ENCODE results near the gene PLD1. TPM values are rescaled to one million over a fixed set of nuclear protein-coding genes. Genes with fewer than 3 reads are reported as not detected.

The PLD1 gene
- polyA plus RNA-seq, 1 donor = 87.6 TPM

DNA sequence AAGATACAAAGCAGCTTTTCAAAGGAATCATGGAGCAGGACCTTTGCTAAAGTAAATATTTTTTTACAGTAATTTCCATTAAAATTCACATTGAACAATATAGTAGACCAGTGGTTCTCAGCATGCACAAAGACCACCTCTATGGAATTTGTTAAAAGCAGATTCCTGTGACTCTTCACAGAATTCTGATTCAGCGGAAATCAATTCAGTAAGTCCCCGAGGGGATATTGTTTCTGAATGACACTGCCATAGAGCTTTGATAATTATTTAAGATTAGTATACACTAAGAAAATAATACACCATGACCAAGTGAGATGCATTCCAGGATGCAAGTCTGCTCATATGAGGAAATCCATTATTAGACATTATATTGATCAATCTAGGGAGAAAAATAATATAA lies 188.2 kb downstream of the PLD1 start:
- Histone ChIP-seq H3K4me1 (ENCODE audit: control insufficient read depth, insufficient read depth, low read length) (no peaks in the 10 kb centered on the region), H3K36me3 (ENCODE audit: control insufficient read depth, insufficient read depth, low read length) (peaks cover 10% of the 10 kb centered on the region), H3K27ac (ENCODE audit: low read length) (peak overlapping the region; percentile 80), H3K27me3 (ENCODE audit: control insufficient read depth, insufficient read depth, low read length) (no peaks in the 10 kb centered on the region), H3K9me3 (ENCODE audit: control insufficient read depth, low read depth, low read length) (no peaks in the 10 kb centered on the region), H3K4me3 (ENCODE audit: low read length) (no peak overlapping the region)
- WGBS (ENCODE audit: insufficient coverage, low lambda C conversion rate) = no CpG with 5 or more reads among the region's 2 CpGs
- DNase-seq = no peak

DNA sequence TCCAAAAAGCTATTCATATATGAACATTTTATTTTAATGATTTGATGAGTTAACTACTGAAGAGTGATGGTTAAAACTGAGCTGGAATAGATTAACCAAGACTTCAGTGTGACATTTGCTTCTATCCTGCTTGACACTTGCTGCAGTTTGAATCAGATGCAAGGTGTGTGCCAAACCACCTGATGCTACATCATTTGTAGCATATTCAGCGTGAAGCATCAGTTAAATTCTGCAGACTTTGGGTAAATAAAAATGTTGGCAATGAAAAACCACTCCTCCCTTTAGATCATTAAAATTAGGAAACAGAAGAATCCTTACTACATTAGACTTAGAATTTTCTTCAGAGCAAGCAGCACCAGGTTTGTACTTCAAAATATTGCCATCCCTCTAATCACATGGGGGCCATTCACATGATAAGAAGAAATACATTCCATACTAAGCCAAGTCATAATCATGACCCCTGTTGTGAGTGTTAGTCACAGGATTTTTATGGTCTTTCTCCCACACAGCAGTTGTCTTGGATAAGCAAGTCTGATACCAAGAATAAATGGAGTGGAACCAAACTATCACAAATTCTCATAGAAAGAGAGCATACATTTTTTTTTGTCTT lies 189.4 kb downstream of the PLD1 start:
- H3K4me3 ChIP-seq (ENCODE audit: low read length) = no peak overlapping the region
- H3K27me3 ChIP-seq (ENCODE audit: control insufficient read depth, insufficient read depth, low read length) = no peaks in the 10 kb centered on the region
- peak overlapping the region; percentile 80 for H3K27ac ChIP-seq (ENCODE audit: low read length)
- no CpG with 5 or more reads among the region's 1 CpG for WGBS (ENCODE audit: insufficient coverage, low lambda C conversion rate)
- no peaks in the 10 kb centered on the region for H3K4me1 ChIP-seq (ENCODE audit: control insufficient read depth, insufficient read depth, low read length)
- DNase-seq = peak; percentile 62 to 84
- H3K9me3 ChIP-seq (ENCODE audit: control insufficient read depth, low read depth, low read length) = no peaks in the 10 kb centered on the region
- peaks cover 16% of the 10 kb centered on the region for H3K36me3 ChIP-seq (ENCODE audit: control insufficient read depth, insufficient read depth, low read length)

- 95% methylated on average over 4 of the region's 4 CpGs for WGBS (ENCODE audit: insufficient coverage, low lambda C conversion rate)
- H3K36me3 ChIP-seq (ENCODE audit: control insufficient read depth, insufficient read depth, low read length) = peaks cover 28% of the 10 kb centered on the region
Observed at GRCh38 chr3:171616798-171617197, 193.5 kb downstream of the PLD1 start.

DNA sequence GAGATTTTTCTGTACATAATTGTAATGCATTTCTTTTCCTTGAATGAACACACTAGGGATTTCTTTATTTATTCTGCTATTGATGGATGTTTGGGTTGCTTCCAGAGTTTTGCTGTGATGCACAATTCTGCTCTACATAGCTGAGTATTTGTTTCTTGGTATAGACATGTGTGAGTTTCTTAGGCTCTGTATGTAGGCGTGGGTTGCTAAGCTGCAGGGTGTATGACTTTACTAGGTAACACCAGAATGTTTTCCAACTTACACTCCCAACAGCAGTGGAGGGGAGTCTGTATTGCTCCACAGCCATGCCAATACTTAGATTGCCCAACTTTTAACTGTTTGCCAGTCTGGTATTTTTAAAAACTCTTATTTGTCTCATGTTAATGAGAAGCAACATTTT lies 194.6 kb downstream of the PLD1 start:
- Histone ChIP-seq H3K27me3 (ENCODE audit: control insufficient read depth, insufficient read depth, low read length) (no peaks in the 10 kb centered on the region), H3K4me1 (ENCODE audit: control insufficient read depth, insufficient read depth, low read length) (peaks cover 17% of the 10 kb centered on the region), H3K36me3 (ENCODE audit: control insufficient read depth, insufficient read depth, low read length) (peaks cover 38% of the 10 kb centered on the region), H3K9me3 (ENCODE audit: control insufficient read depth, low read depth, low read length) (no peaks in the 10 kb centered on the region), H3K27ac (ENCODE audit: low read length) (no peak overlapping the region), H3K4me3 (ENCODE audit: low read length) (no peak overlapping the region)
- no CpG with 5 or more reads among the region's 1 CpG for WGBS (ENCODE audit: insufficient coverage, low lambda C conversion rate)
- peak; percentile 17 to 50 for DNase-seq

More at GRCh38 chr3:171616798-171617197, 193.5 kb downstream of the PLD1 start:
- no peak overlapping the region for H3K27ac ChIP-seq (ENCODE audit: low read length)
- peaks cover 17% of the 10 kb centered on the region for H3K4me1 ChIP-seq (ENCODE audit: control insufficient read depth, insufficient read depth, low read length)
- H3K27me3 ChIP-seq (ENCODE audit: control insufficient read depth, insufficient read depth, low read length) = no peaks in the 10 kb centered on the region
- H3K4me3 ChIP-seq (ENCODE audit: low read length) = no peak overlapping the region
- no peak for DNase-seq
- H3K9me3 ChIP-seq (ENCODE audit: control insufficient read depth, low read depth, low read length) = no peaks in the 10 kb centered on the region

- Histone ChIP-seq H3K4me3 (ENCODE audit: low read length) (no peak overlapping the region), H3K27ac (ENCODE audit: low read length) (no peak overlapping the region), H3K36me3 (ENCODE audit: control insufficient read depth, insufficient read depth, low read length) (peaks cover 38% of the 10 kb centered on the region), H3K9me3 (ENCODE audit: control insufficient read depth, low read depth, low read length) (no peaks in the 10 kb centered on the region), H3K4me1 (ENCODE audit: control insufficient read depth, insufficient read depth, low read length) (peaks cover 17% of the 10 kb centered on the region), H3K27me3 (ENCODE audit: control insufficient read depth, insufficient read depth, low read length) (no peaks in the 10 kb centered on the region)
- no peak for DNase-seq
Observed at GRCh38 chr3:171615281-171615680, 195.0 kb downstream of the PLD1 start.

- peaks cover 34% of the 10 kb centered on the region for H3K36me3 ChIP-seq (ENCODE audit: control insufficient read depth, insufficient read depth, low read length)
- peak overlapping the region; percentile 54 for H3K27ac ChIP-seq (ENCODE audit: low read length)
- H3K4me1 ChIP-seq (ENCODE audit: control insufficient read depth, insufficient read depth, low read length) = peaks cover 17% of the 10 kb centered on the region
- WGBS (ENCODE audit: insufficient coverage, low lambda C conversion rate) = no CpG with 5 or more reads among the region's 11 CpGs
- peak; percentile 38 to 81 for DNase-seq
- no peak overlapping the region for H3K4me3 ChIP-seq (ENCODE audit: low read length)
- H3K27me3 ChIP-seq (ENCODE audit: control insufficient read depth, insufficient read depth, low read length) = no peaks in the 10 kb centered on the region
- H3K9me3 ChIP-seq (ENCODE audit: control insufficient read depth, low read depth, low read length) = no peaks in the 10 kb centered on the region
Observed at GRCh38 chr3:171614318-171614921, 195.9 kb downstream of the PLD1 start.

- no peaks in the 10 kb centered on the region for H3K27me3 ChIP-seq (ENCODE audit: control insufficient read depth, insufficient read depth, low read length)
- WGBS (ENCODE audit: insufficient coverage, low lambda C conversion rate) = 100% methylated on average over 1 of the region's 1 CpG
- H3K36me3 ChIP-seq (ENCODE audit: control insufficient read depth, insufficient read depth, low read length) = peaks cover 44% of the 10 kb centered on the region
- no peak overlapping the region for H3K27ac ChIP-seq (ENCODE audit: low read length)
- no peak for DNase-seq
- no peaks in the 10 kb centered on the region for H3K4me1 ChIP-seq (ENCODE audit: control insufficient read depth, insufficient read depth, low read length)
- H3K9me3 ChIP-seq (ENCODE audit: control insufficient read depth, low read depth, low read length) = no peaks in the 10 kb centered on the region
- no peak overlapping the region for H3K4me3 ChIP-seq (ENCODE audit: low read length)
Observed at GRCh38 chr3:171607452-171607851, 202.8 kb downstream of the PLD1 start.

- no peak overlapping the region for H3K4me3 ChIP-seq (ENCODE audit: low read length)
- peaks cover 41% of the 10 kb centered on the region for H3K36me3 ChIP-seq (ENCODE audit: control insufficient read depth, insufficient read depth, low read length)
- H3K27ac ChIP-seq (ENCODE audit: low read length) = no peak overlapping the region
- H3K4me1 ChIP-seq (ENCODE audit: control insufficient read depth, insufficient read depth, low read length) = no peaks in the 10 kb centered on the region
- H3K9me3 ChIP-seq (ENCODE audit: control insufficient read depth, low read depth, low read length) = no peaks in the 10 kb centered on the region
- DNase-seq = no peak
- WGBS (ENCODE audit: insufficient coverage, low lambda C conversion rate) = 75% methylated on average over 3 of the region's 6 CpGs
- H3K27me3 ChIP-seq (ENCODE audit: control insufficient read depth, insufficient read depth, low read length) = no peaks in the 10 kb centered on the region
Observed at GRCh38 chr3:171606151-171606751, 204.0 kb downstream of the PLD1 start.

DNA sequence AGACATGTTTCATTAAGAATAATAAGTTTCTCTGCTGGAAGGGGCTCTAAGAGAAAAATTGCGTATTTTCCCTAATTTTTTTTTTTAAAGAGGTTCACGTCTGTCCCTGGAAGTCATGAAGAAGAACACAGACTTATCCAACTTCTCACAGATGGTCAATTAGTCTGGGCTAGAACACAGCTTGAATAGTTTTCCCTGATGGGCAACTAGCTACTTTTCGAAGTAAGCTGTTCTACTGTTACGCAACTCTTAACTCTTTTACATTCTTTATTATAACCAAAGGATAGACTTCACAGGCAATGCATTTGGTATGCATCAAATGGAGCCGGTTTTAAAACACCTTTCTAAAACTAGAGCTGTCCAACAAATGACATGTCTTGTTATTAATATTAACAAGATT lies 205.9 kb downstream of the PLD1 start:
- no peak overlapping the region for H3K27ac ChIP-seq (ENCODE audit: low read length)
- H3K9me3 ChIP-seq (ENCODE audit: control insufficient read depth, low read depth, low read length) = no peaks in the 10 kb centered on the region
- no peaks in the 10 kb centered on the region for H3K4me1 ChIP-seq (ENCODE audit: control insufficient read depth, insufficient read depth, low read length)
- DNase-seq = no peak
- H3K36me3 ChIP-seq (ENCODE audit: control insufficient read depth, insufficient read depth, low read length) = peaks cover 37% of the 10 kb centered on the region
- H3K4me3 ChIP-seq (ENCODE audit: low read length) = no peak overlapping the region
- no peaks in the 10 kb centered on the region for H3K27me3 ChIP-seq (ENCODE audit: control insufficient read depth, insufficient read depth, low read length)
- 80% methylated on average over 4 of the region's 5 CpGs for WGBS (ENCODE audit: insufficient coverage, low lambda C conversion rate)

GRCh38 chr3:171602072-171602471 lies 208.2 kb downstream of the PLD1 start:
- H3K4me1 ChIP-seq (ENCODE audit: control insufficient read depth, insufficient read depth, low read length) = no peaks in the 10 kb centered on the region
- WGBS (ENCODE audit: insufficient coverage, low lambda C conversion rate) = 80% methylated on average over 1 of the region's 4 CpGs
- no peak for DNase-seq
- H3K9me3 ChIP-seq (ENCODE audit: control insufficient read depth, low read depth, low read length) = no peaks in the 10 kb centered on the region
- peaks cover 37% of the 10 kb centered on the region for H3K36me3 ChIP-seq (ENCODE audit: control insufficient read depth, insufficient read depth, low read length)
- no peaks in the 10 kb centered on the region for H3K27me3 ChIP-seq (ENCODE audit: control insufficient read depth, insufficient read depth, low read length)
- no peak overlapping the region for H3K4me3 ChIP-seq (ENCODE audit: low read length)
- H3K27ac ChIP-seq (ENCODE audit: low read length) = no peak overlapping the region

DNA sequence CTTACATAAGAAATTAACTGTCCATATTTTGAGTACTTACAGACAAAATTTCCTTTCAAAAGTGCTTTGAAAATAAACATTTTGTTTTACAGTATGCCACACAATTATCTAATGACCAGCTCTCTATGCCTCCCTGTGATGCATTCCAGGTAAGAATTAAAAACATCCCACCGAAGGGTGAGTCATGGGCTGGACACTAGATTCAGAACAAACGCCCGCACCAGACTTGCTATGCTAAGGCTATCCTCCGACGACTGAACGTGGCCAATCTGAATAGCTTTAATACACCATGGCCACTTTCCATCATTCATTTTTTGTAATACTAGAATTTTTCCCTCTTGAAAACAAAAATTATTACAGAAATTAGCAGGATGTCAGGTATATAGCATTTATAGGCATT lies 210.3 kb downstream of the PLD1 start:
- Histone ChIP-seq H3K9me3 (ENCODE audit: control insufficient read depth, low read depth, low read length) (no peaks in the 10 kb centered on the region), H3K27ac (ENCODE audit: low read length) (no peak overlapping the region), H3K36me3 (ENCODE audit: control insufficient read depth, insufficient read depth, low read length) (peaks cover 28% of the 10 kb centered on the region), H3K27me3 (ENCODE audit: control insufficient read depth, insufficient read depth, low read length) (no peaks in the 10 kb centered on the region), H3K4me1 (ENCODE audit: control insufficient read depth, insufficient read depth, low read length) (no peaks in the 10 kb centered on the region), H3K4me3 (ENCODE audit: low read length) (no peak overlapping the region)
- no CpG with 5 or more reads among the region's 6 CpGs for WGBS (ENCODE audit: insufficient coverage, low lambda C conversion rate)
- no peak for DNase-seq

Data from large intestine (tissue), 3 donors.